AG10803 (cell line): ENCODE data around the gene SCCPDH.

ENCODE experiments used
- DNase-seq: peaks from one replicate; pipeline ENCODE4 v3.0.0; 2010; ENCODE audit warnings: low read depth
- H3K4me3 ChIP-seq: 2 replicates; pipeline ENCODE4 v1.5.1; 2011; ENCODE audit warnings: mild to moderate bottlenecking, low read length, control low read depth
- TF ChIP-seq, protein P1 (sequence below): conservative IDR thresholded peaks from 2 replicates; pipeline ENCODE4 v1.5.1; 2011; ENCODE audit warnings: mild to moderate bottlenecking, low read length, control low read depth, inconsistent platforms

SCCPDH gene

DNA sequence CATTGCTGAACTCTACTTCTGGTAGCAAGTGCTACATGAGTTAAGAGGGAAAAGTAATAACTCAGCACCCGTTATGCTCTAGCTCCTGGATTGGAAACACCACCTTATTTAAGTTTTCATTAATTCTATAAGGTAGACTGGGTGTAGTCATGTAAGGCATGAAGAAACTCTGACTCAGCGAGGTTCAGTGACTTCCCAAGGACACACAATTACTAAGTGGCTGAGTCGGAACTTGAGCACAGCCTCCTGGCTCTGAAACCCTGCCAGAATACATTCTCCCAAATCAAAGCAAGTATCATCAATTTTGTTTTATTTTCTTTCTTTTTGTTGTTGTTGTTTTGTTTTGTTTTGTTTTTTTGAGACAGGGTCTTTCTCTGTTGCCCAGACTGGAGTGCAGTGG is 29.1 kb upstream of the SCCPDH start:
- DNase-seq: peak; percentile 32
- no peak overlapping the region for H3K4me3 ChIP-seq
- TF ChIP-seq, protein P1, sequence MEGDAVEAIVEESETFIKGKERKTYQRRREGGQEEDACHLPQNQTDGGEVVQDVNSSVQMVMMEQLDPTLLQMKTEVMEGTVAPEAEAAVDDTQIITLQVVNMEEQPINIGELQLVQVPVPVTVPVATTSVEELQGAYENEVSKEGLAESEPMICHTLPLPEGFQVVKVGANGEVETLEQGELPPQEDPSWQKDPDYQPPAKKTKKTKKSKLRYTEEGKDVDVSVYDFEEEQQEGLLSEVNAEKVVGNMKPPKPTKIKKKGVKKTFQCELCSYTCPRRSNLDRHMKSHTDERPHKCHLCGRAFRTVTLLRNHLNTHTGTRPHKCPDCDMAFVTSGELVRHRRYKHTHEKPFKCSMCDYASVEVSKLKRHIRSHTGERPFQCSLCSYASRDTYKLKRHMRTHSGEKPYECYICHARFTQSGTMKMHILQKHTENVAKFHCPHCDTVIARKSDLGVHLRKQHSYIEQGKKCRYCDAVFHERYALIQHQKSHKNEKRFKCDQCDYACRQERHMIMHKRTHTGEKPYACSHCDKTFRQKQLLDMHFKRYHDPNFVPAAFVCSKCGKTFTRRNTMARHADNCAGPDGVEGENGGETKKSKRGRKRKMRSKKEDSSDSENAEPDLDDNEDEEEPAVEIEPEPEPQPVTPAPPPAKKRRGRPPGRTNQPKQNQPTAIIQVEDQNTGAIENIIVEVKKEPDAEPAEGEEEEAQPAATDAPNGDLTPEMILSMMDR: no peak

DNA sequence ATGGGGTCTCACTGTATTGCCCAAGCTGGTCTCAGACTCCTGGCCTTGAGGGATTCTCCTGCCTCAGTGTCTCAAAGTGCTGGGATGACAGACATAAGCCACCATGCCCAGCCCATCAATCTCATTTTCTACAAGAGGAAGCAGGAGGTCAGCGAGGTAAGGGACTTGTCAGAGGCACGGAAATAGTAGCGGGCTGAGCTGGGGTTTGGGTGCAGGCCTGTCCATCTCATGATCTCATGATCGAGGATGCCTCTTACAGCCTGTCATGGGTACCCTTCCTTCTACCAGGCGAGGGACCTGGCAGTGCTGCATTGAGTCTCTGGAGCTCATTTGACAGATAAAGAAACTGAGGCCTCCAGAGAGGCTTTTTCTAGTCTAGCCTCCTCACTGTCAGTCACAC is 28.5 kb upstream of the SCCPDH start:
- DNase-seq: no peak
- TF ChIP-seq, protein P1: no peak
- no peak overlapping the region for H3K4me3 ChIP-seq

DNA sequence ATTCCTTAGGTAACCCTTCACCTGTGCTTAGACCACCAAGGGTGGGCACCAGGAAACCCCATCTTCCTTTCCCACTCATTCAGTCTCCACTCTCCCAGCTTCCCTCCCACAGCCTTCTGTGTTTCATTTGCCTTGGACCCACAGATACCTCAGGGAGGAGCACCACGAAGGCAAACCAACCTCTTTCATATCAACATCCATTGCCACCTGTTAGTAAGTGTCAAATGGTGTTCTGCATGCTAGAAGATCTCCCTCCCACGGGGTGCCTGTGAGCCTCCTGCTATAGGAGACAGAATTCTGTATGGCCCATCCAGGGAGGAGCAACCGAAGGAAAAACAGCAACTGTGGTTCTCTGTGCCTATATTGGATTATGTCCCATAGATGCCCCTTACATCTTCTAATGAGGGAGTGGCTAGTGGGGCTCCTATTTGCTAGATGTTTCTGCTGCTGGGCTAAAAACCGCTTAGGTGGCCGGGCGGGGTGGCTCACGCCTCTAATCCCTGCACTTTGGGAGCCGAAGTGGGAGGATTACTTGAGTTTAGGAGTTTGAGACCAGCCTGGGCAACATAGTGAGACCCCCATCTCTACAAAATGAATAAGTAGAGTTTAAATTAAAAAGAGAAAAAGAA is 25.6 kb upstream of the SCCPDH start:
- peak overlapping the region; percentile 50 for H3K4me3 ChIP-seq
- TF ChIP-seq, protein P1: no peak

DNA sequence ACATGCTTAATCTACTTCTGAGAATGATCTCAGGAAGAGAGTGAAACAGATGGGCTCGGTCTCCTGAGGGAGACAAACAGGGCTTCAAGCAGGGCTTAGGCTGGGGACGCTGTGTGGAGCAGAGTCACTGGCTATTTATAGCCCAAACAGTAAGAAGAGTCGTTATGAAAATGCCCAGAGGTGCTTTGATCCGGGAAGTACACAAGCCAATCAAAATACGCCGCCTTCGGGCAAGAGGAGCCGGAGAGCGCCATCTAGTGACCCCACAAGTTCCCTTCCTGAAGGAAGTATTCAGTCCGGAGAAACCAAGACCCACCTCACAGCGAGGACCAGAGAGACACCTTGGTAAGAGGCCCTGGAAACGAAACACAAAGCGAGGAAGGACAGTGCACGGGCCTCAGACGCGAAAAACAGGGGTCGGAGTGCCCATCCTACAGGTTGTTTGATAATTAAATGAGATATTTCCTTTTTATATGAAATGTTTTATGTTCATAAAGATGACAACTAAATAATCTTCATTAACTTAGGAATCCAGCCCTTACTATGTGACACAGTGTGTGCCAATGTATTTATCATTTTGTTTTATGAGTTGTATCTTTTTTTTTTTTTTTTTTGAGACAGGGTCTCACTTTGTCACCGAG is 25.0 kb upstream of the SCCPDH start:
- H3K4me3 ChIP-seq: peak overlapping the region; percentile 50
- DNase-seq: peak; percentile 95
- TF ChIP-seq, protein P1: peak; percentile 92

More for the DNA sequence above, 25.6 kb upstream of the SCCPDH start:
- no peak for DNase-seq

DNA sequence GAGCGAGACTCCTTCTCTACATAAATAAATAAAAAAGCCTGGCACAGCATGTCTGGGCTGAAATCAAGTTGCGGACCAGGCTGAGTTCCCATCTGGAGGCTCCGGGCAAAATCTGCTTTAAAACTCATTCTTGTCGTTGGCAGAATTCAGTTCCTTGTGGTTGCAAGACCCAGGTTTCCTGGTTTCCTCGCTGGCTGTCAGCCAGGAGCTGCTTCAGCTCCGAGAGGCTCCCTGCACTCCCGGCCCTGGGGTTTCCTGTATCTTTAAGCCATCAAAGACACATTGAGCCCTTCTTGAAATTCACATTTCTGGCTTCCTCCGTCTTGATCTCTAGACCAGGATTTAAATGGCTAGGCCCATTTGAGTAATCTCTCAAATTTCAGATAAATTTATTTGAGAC is 20.6 kb upstream of the SCCPDH start:
- no peak overlapping the region for H3K4me3 ChIP-seq
- TF ChIP-seq, protein P1: no peak
- peak; percentile 62 for DNase-seq

DNA sequence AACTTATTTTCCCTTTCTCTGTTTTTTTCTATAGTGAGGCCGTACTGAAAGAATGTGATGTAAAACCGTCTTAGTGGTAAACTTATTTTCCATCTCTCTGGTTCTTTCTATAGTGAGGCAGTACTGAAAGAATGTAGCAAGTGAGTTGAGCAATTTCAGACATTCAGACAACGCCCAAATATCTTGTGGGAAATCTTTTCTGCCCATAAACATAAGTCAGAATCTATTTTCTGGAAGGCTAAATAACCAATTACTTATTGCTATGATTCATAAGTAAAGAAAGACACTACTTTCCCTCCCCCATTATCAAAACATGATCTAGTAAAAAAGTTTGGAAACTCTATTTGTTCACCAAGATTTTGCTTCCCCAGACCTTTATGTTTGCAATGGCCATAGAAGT is 18.8 kb upstream of the SCCPDH start:
- H3K4me3 ChIP-seq: no peak overlapping the region
- DNase-seq: peak; percentile 97
- TF ChIP-seq, protein P1: no peak

DNA sequence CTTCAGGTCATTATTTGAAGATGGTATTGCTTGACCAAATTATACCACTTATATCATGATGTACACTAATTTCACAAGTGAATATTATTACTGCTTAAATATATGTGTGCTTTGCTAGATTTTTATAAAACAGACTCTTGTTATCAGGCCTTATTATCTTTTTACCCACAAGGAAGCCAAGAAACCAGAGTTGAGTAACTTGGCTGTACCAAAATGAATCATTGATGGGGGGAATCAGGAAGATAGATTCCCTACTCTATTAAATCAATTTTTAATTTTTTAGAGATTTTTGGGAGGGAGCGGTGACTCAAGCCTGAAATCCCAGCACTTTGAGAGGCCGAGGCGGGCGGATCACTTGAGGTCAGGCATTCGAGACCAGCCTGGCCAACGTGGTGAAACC is 16.0 kb upstream of the SCCPDH start:
- H3K4me3 ChIP-seq: no peak overlapping the region
- no peak for DNase-seq
- TF ChIP-seq, protein P1: no peak
